A549 (cell line): ENCODE data around the gene GANAB. TPM values are rescaled to one million over a fixed set of nuclear protein-coding genes. Genes with fewer than 3 reads are reported as not detected.

ENCODE experiments used
- BHLHE40 ChIP-seq: IDR thresholded peaks from 2 replicates; pipeline ENCODE4 v1.6.1; 2012; ENCODE audit warnings: low read depth, low read length, inconsistent platforms
- CHD4 ChIP-seq: fragments of 200-600 bp; sonication (generic); IDR thresholded peaks from 2 replicates; pipeline ENCODE4 v1.6.1; 2016; ENCODE audit warnings: antibody characterized with exemption, mild to moderate bottlenecking, borderline replicate concordance
- EHF ChIP-seq: fragments of 250-450 bp; sonication (Bioruptor Pico); IDR thresholded peaks from 2 replicates; pipeline ENCODE4 v1.5.0; 2020; ENCODE audit warnings: mild to moderate bottlenecking
- EHMT2 ChIP-seq: fragments of 200-600 bp; sonication (generic); IDR thresholded peaks from 2 replicates; pipeline ENCODE4 v1.6.1; 2016; ENCODE audit warnings: antibody characterized with exemption, low read depth, mild to moderate bottlenecking, moderate library complexity
- ELK1 ChIP-seq: fragments of 150-350 bp; IDR thresholded peaks from 2 replicates; pipeline ENCODE4 v1.6.1; 2014; ENCODE audit warnings: low read depth, mild to moderate bottlenecking, low read length
- FOSL2 ChIP-seq, 2 experiments: fragments of 450-650 bp in 1 of 2; fragments of >200 bp in 1 of 2; sonication (Bioruptor Twin) in 1 of 2; formaldehyde crosslinking; IDR thresholded peaks; 2 replicates each; pipeline versions ENCODE4 v1.5.0 to v1.6.1; 2016 to 2020; ENCODE audit warnings: mild to moderate bottlenecking in 1 of 2, moderate library complexity in 1 of 2
- FOXS1 ChIP-seq: fragments of 250-450 bp; sonication (Bioruptor Pico); IDR thresholded peaks from 2 replicates; pipeline ENCODE4 v1.5.0; 2020; ENCODE audit warnings: mild to moderate bottlenecking, moderate library complexity
- HES2 ChIP-seq: fragments of >200 bp; sonication (Bioruptor Twin); formaldehyde crosslinking; IDR thresholded peaks from 2 replicates; pipeline ENCODE4 v1.6.1; 2016
- HEYL ChIP-seq: fragments of 250-450 bp; sonication (Bioruptor Pico); IDR thresholded peaks from 2 replicates; pipeline ENCODE4 v1.8.0; 2021; ENCODE audit warnings: mild to moderate bottlenecking, moderate library complexity
- HOXA7 ChIP-seq: fragments of 250-450 bp; sonication (Bioruptor Pico); IDR thresholded peaks from 2 replicates; pipeline ENCODE4 v1.5.0; 2020; ENCODE audit warnings: mild to moderate bottlenecking, moderate library complexity
- HOXB13 ChIP-seq: fragments of 250-450 bp; sonication (Bioruptor Pico); IDR thresholded peaks from 2 replicates; pipeline ENCODE4 v1.5.0; 2020; ENCODE audit warnings: low read depth, mild to moderate bottlenecking, moderate library complexity
- KDM1A ChIP-seq: fragments of 200-600 bp; sonication (generic); IDR thresholded peaks from 2 replicates; pipeline ENCODE4 v1.6.1; 2016; ENCODE audit warnings: low read depth, mild to moderate bottlenecking
- KDM5A ChIP-seq: fragments of 200-600 bp; sonication (generic); IDR thresholded peaks from 2 replicates; pipeline ENCODE4 v1.6.1; 2016; ENCODE audit warnings: antibody characterized with exemption, mild to moderate bottlenecking
- MAFK ChIP-seq: fragments of 450-650 bp; IDR thresholded peaks from 2 replicates; pipeline ENCODE4 v1.6.1; 2014; ENCODE audit not compliant: partially characterized antibody
- PHF8 ChIP-seq: fragments of 200-600 bp; sonication (generic); IDR thresholded peaks from 2 replicates; pipeline ENCODE4 v1.6.1; 2016; ENCODE audit warnings: low read depth, mild to moderate bottlenecking, antibody characterized with exemption, moderate library complexity, borderline replicate concordance
- RAD21 ChIP-seq, 2 experiments: fragments of >200 bp in 1 of 2; sonication (Bioruptor Twin) in 1 of 2; formaldehyde crosslinking in 1 of 2; IDR thresholded peaks in 1 of 2; conservative IDR thresholded peaks in 1 of 2; 2 replicates in 1 of 2; 3 replicates in 1 of 2; pipeline ENCODE4 v1.6.1; 2012 to 2018; ENCODE audit warnings: inconsistent platforms in 1 of 2
- RARB ChIP-seq: fragments of 250-450 bp; sonication (Bioruptor Pico); IDR thresholded peaks from 2 replicates; pipeline ENCODE4 v1.8.0; 2021; ENCODE audit warnings: mild to moderate bottlenecking, moderate library complexity
- REST ChIP-seq: fragments of 200-600 bp; sonication (generic); IDR thresholded peaks from 2 replicates; pipeline ENCODE4 v1.6.1; 2016; ENCODE audit warnings: antibody characterized with exemption, mild to moderate bottlenecking, moderate library complexity
- SMC3 ChIP-seq: fragments of >200 bp; sonication (Bioruptor Twin); formaldehyde crosslinking; IDR thresholded peaks from 3 replicates; pipeline ENCODE4 v1.6.1; 2018; ENCODE audit warnings: inconsistent platforms
- SREBF2 ChIP-seq: fragments of 450-650 bp; IDR thresholded peaks from 2 replicates; pipeline ENCODE4 v1.6.1; 2014; ENCODE audit warnings: mild to moderate bottlenecking, moderate library complexity
- TFCP2L1 ChIP-seq: fragments of 250-450 bp; sonication (Bioruptor Pico); IDR thresholded peaks from 2 replicates; pipeline ENCODE4 v1.5.0; 2021; ENCODE audit warnings: mild to moderate bottlenecking
- TP53 ChIP-seq: fragments of 250-450 bp; sonication (Bioruptor Pico); IDR thresholded peaks from 2 replicates; pipeline ENCODE4 v1.5.0; 2021; ENCODE audit warnings: mild to moderate bottlenecking, moderate library complexity
- USF2 ChIP-seq: fragments of 450-650 bp; IDR thresholded peaks from 2 replicates; pipeline ENCODE4 v1.6.1; 2014; ENCODE audit warnings: antibody characterized with exemption
- polyA plus RNA-seq, 4 experiments: library from polyadenylated mRNA; depleted of rRNA in 3 of 4; stranded (reverse); fragments of >200 nt; fragmentation: RNase III in 1 of 4; extraction: RNeasy Plus Mini Kit Qiagen cat#74134 plus additional on column Dnase treatment in 1 of 4; gene quantifications; 2 replicates in 3 of 4; 3 replicates in 1 of 4; pipeline ENCODE4 v1.2.3, GENCODE V29; 2011 to 2017

The GANAB gene
- polyA plus RNA-seq, 2 of the 4 experiments (the other 2 are of a cell fraction), result 215 to 220 TPM

- TF ChIP-seq REST (peak; percentile 42; the same call in 1 of the 2 replicates), USF2 (peak; percentile 81), ELK1 (no peak; the same call in 1 of the 2 replicates), KDM5A (no peak), TP53 (CRISPR knock-in tag) (peak; percentile 66; the same call in 1 of the 2 replicates), HES2 (no peak), KDM1A (no peak), HEYL (CRISPR knock-in tag) (no peak), HOXA7 (CRISPR knock-in tag) (peak; percentile 72), FOSL2 (IDR thresholded peaks at IDR 0.05) (no peak), FOSL2 (CRISPR knock-in tag; IDR thresholded peaks at IDR 0.05) (peak; percentile 71), BHLHE40 (no peak), TFCP2L1 (CRISPR knock-in tag) (no peak), FOXS1 (CRISPR knock-in tag) (peak; percentile 70; the same call in 1 of the 2 replicates), RARB (CRISPR knock-in tag) (no peak), EHF (CRISPR knock-in tag) (peak; percentile 81; the same call in 1 of the 2 replicates), CHD4 (no peak), HOXB13 (peak; percentile 92), SMC3 (no peak), PHF8 (peak; percentile 76; the same call in 1 of the 2 replicates), MAFK (no peak), RAD21 (conservative IDR thresholded peaks at IDR 0.05 in 1 of 2, IDR thresholded peaks at IDR 0.05 in 1 of 2) (no peak), SREBF2 (no peak), EHMT2 (no peak)
Observed at GRCh38 chr11:62621567-62622470, 24.6 kb downstream of the GANAB start, which contains the start of gene B3GAT3 (continued).
